Measurements from ENCODE around the gene CLIC1.
A peak's percentile ranks its signal among the peaks of the same experiment; 100 is the strongest.

Gene CLIC1

DNA sequence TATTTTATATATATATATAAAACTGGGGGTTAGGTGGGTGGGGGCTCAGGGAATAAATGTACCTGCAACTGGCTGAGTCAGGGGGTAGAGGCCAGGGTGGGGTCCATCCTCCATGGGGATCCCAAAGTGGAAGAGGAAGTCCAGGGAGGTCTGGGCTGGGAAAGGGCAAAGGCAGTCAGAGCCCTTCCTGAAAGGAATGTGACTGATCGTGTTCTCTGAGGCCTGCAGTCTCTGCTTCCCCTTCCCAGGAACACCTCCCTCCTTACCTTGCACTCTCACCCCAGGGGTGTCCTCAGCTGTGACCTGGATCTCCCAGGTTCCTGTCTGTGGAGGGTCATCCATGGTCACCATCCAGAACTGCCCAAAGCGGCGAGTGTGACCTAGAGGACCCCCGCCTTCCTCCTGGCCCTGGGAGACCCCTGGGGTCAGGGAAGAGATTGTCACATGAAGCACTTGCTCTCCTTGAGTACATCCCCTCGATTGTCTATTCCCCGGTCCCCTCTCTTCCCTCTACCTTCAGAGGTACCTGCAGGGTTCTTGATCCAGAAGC is 30.8 kb upstream of the CLIC1 start:
- no peak for TF ChIP-seq CEBPB (IDR thresholded peaks at IDR 0.05)
- no peak for TF ChIP-seq NFIC (IDR thresholded peaks at IDR 0.05)
- TF ChIP-seq ZBTB7A (IDR thresholded peaks at IDR 0.05; ENCODE audit: low read depth): no peak
- TF ChIP-seq TEAD4 (IDR thresholded peaks at IDR 0.05): no peak
- no peak for TF ChIP-seq TCF12 (IDR thresholded peaks at IDR 0.05; ENCODE audit: low read depth)
- TF ChIP-seq, protein P1, sequence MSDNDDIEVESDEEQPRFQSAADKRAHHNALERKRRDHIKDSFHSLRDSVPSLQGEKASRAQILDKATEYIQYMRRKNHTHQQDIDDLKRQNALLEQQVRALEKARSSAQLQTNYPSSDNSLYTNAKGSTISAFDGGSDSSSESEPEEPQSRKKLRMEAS (IDR thresholded peaks at IDR 0.05): no peak
- TF ChIP-seq EP300 (IDR thresholded peaks at IDR 0.05; ENCODE audit: borderline replicate concordance): no peak
- TF ChIP-seq FOXM1 (IDR thresholded peaks at IDR 0.05; ENCODE audit: borderline replicate concordance, low read depth): no peak

- TF ChIP-seq ZBTB7A (IDR thresholded peaks at IDR 0.05; ENCODE audit: low read depth): no peak
- TF ChIP-seq, protein P1 (IDR thresholded peaks at IDR 0.05): no peak
- no peak for TF ChIP-seq EP300 (IDR thresholded peaks at IDR 0.05; ENCODE audit: borderline replicate concordance)
- no peak for TF ChIP-seq CEBPB (IDR thresholded peaks at IDR 0.05)
- no peak for TF ChIP-seq TAF1 (IDR thresholded peaks at IDR 0.05; ENCODE audit: low read depth)
- no peak for TF ChIP-seq TEAD4 (IDR thresholded peaks at IDR 0.05)
- no peak for TF ChIP-seq EGR1 (IDR thresholded peaks at IDR 0.05)
- no peak for TF ChIP-seq YY1 (IDR thresholded peaks at IDR 0.05; ENCODE audit: low read depth)
- no peak for TF ChIP-seq RAD21 (IDR thresholded peaks at IDR 0.05; ENCODE audit: low read depth)
- TF ChIP-seq NFIC (IDR thresholded peaks at IDR 0.05): no peak
- TF ChIP-seq FOXM1 (IDR thresholded peaks at IDR 0.05; ENCODE audit: borderline replicate concordance, low read depth): no peak
- TF ChIP-seq USF1 (IDR thresholded peaks at IDR 0.05): no peak
- TF ChIP-seq CREB1 (IDR thresholded peaks at IDR 0.05; ENCODE audit: low read depth): no peak
These were observed 29.8 kb upstream of the CLIC1 start for GRCh38 chr6:31765910-31766794.

- TF ChIP-seq YY1 (IDR thresholded peaks at IDR 0.05; ENCODE audit: low read depth): no peak
- TF ChIP-seq EGR1 (IDR thresholded peaks at IDR 0.05): no peak
- no peak for TF ChIP-seq ZBTB7A (IDR thresholded peaks at IDR 0.05; ENCODE audit: low read depth)
- no peak for TF ChIP-seq FOXM1 (IDR thresholded peaks at IDR 0.05; ENCODE audit: borderline replicate concordance, low read depth)
- TF ChIP-seq RAD21 (IDR thresholded peaks at IDR 0.05; ENCODE audit: low read depth): no peak
- TF ChIP-seq, protein P1 (IDR thresholded peaks at IDR 0.05): no peak
- TF ChIP-seq REST (IDR thresholded peaks at IDR 0.05; ENCODE audit: low read depth): no peak
- TF ChIP-seq NFIC (IDR thresholded peaks at IDR 0.05): no peak
- TF ChIP-seq CEBPB (IDR thresholded peaks at IDR 0.05): no peak
- no peak for TF ChIP-seq USF1 (IDR thresholded peaks at IDR 0.05)
- TF ChIP-seq CREB1 (IDR thresholded peaks at IDR 0.05; ENCODE audit: low read depth): no peak
- no peak for TF ChIP-seq TEAD4 (IDR thresholded peaks at IDR 0.05)
- TF ChIP-seq TAF1 (IDR thresholded peaks at IDR 0.05; ENCODE audit: low read depth): no peak
- TF ChIP-seq EP300 (IDR thresholded peaks at IDR 0.05; ENCODE audit: borderline replicate concordance): no peak
- TF ChIP-seq TCF12 (IDR thresholded peaks at IDR 0.05; ENCODE audit: low read depth): no peak
These were observed 29.2 kb upstream of the CLIC1 start for GRCh38 chr6:31765559-31765909.

- no peak for TF ChIP-seq TEAD4 (IDR thresholded peaks at IDR 0.05)
These were observed 27.9 kb upstream of the CLIC1 start for GRCh38 chr6:31764198-31764597.

GRCh38 chr6:31763619-31763940 is 27.2 kb upstream of the CLIC1 start:
- TF ChIP-seq TAF1 (IDR thresholded peaks at IDR 0.05; ENCODE audit: low read depth) (no peak), FOXM1 (IDR thresholded peaks at IDR 0.05; ENCODE audit: borderline replicate concordance, low read depth) (no peak), RAD21 (IDR thresholded peaks at IDR 0.05; ENCODE audit: low read depth) (peak; percentile 16; the same call in 1 of the 2 replicates)

DNA sequence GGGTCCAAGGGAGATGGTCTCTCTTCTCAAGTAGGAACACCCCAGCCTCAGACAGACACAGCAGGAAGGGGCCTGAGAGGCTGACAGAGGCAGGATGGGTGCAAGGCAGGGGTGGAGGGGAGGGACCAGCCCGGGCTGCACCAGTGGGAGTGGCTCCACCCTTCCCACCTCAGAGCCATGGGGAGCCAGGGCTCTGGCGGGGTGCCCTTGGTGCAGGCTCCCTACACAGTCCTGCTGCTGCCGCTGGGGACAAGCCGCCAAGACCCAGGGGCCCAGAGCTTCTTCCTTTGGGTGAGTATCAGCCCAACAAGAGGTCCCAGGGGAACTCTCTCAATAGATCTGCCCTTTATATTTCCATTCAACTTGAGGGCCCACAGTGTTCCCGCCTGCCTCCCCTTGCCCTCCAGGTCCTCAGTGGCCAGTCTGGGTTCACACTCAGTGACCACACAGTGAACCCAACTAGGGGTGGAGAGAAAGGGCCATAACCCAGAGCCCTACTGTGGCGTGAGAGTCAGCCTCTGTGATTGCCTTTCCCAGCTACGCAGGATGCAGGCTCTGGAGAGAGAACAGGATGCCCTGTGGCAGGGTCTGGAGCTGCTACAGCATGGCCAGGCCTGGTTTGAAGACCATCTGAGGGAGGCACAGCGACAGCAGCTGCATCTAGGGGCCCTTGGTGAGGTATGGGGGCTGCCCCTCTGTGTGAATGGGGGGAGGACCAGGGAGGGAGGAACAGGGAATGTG is 26.7 kb upstream of the CLIC1 start:
- no peak for TF ChIP-seq REST (IDR thresholded peaks at IDR 0.05; ENCODE audit: low read depth)
- TF ChIP-seq RAD21 (IDR thresholded peaks at IDR 0.05; ENCODE audit: low read depth): no peak
